NCI-H2081 (cell line): ENCODE data around the gene IL10RB.
A peak's percentile ranks its signal among the peaks of the same experiment; 100 is the strongest.

ENCODE experiments used
- DNase-seq, 2 experiments: peaks; one replicate each; lab custom pipeline; 2025; lab: John Stamatoyannopoulos, UW

Gene IL10RB

DNA sequence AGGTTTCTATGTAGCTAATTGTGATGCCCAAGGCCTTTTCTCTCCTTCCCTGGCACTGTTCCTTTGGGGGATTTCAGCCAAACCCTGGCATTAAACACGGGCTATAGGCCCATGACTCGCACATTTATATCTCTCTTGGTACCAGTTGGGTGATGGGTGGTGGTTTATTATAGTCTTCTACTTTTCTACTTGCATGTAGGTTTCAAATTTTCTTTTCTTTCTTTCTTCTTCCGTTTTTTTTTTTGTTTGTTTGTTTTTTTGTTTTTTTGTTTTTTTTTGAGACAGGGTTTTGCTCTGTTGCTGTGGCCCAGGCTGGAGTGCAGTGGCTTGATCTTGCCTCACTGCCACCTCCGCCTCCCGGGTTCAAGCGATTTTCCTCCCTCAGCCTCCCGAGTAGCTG, 1.1 kb downstream of the IL10RB start:
- no peak for DNase-seq

DNA sequence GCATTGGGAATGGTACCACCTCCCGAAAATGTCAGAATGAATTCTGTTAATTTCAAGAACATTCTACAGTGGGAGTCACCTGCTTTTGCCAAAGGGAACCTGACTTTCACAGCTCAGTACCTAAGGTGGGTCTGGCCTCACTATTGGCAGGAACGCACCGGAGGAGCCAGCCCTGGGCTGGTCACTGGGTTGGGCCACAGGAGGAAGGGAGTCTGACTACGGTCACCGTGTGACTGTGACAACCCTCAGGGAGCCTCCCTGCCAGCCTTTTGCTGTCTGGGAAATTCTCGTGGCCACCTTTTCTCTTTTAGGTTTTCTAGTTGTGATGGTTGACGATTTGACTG, 2.2 kb downstream of the IL10RB start:
- DNase-seq, result no peak

GRCh38 chr21:33268737-33269441, 2.7 kb downstream of the IL10RB start:
- DNase-seq, result peak; percentile 69 to 89

GRCh38 chr21:33270986-33271385, 4.8 kb downstream of the IL10RB start:
- DNase-seq, result no peak

DNA sequence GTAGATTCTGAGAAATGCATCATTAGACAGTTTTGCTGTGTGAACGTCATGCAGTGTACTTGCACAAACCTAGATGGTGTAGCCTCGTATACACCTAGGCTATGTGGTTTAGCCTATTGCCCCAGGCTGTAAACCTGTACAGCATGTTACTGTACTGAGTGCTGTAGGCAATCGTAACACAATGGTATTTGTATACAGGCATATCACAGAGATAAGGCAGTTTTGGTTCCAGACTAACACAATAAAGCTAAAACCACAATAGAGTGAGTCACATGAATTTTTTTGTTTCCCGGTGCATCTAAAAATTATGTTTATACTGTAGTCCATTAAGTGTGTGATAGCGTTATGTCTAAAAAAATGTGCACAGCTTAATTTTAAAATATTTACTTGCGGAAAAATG, 6.9 kb downstream of the IL10RB start:
- no peak for DNase-seq

- no peak for DNase-seq
Measured at GRCh38 chr21:33278721-33279120, 12.6 kb downstream of the IL10RB start.

DNA sequence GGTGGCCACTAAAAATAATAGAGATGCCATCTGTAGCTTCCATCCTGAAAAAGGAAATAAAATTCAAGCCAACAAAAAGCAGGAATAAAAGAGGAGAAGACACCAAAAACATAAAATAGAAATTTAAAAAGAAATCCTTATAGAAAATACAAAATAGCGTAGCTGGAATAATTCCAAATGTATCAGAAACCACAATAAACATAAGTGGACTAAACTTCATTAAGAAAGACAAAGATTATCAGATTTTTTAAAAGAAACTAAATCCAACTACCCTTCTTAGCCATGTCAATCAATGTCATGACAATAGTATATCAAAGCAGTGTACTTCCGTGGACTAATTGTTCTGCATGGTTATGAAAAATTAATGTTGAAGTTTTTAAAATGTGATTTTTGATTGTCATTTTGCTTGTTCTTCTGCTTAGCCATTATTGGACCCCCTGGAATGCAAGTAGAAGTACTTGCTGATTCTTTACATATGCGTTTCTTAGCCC, 13.2 kb downstream of the IL10RB start:
- no peak for DNase-seq

DNA sequence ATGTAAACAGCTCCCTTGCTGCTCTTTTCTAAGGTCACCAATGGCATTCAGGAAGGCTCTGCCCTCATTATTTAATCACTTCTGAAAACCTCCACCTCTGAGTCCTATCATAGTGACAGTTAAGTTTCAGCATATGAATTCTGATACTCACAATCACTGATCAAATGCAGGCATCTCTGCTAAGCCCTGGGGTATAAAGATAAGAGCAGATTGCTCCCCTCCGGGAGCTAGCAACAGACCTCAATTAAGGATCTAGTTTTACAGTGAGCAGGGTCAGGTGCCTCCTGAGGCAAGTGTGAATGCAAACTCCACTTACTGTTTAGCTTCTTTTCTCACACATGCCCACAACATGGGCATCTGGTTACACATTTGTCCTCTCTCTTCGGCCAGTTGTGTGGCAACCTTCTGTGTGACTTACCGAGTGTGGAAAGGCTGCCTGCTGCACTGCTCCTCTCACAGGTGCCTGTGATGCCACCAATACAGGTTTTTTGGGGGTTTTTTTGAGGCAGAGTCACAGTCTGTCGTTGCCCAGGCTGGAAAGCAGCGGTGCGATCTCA, 15.0 kb downstream of the IL10RB start:
- no peak for DNase-seq

- DNase-seq, result no peak
Measured at GRCh38 chr21:33283203-33283602, 17.0 kb downstream of the IL10RB start.

DNA sequence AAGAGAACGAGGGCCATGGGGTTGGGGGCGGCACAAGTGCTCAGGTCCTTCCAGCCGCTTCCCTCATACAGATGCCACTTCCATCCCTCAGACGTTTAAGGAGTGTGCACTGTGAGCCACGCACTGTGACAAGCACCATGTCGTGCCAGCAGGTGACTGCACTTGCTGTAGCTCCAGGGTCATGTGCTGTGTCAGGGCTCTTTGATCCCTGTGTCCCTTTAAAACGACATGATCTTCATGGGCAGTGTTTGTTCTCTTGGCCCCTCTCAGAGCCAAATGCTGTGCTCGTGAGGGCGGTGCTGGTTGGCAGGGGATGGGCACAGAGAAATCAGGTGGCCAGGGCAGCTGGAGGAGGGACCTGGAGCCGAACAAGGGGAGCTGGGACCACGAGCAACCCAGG, 19.9 kb downstream of the IL10RB start:
- no peak for DNase-seq

GRCh38 chr21:33286600-33287456, 20.7 kb downstream of the IL10RB start:
- DNase-seq, result peak in 1 of 2 experiments; percentile 15

GRCh38 chr21:33289199-33289819, 23.1 kb downstream of the IL10RB start:
- no peak for DNase-seq

DNA sequence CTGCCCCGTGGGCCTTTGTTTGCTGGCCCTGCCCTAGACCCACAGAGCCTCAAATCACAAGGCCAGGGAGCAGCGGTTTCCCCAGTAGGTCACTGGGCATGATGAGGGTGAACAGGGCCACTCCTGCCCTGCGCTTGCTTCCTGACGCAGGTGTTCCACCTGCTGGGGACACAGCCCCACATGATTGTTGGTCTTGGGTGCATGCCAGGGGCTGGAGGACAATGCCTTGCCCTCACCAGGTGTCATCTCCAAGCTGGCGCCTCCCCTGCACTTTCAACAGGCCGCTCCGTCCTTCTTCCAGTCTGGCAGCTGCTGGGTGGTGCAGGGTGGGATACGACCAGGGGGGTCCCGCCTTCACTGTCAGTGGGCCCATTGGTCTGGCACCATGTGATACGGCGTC, 24.3 kb downstream of the IL10RB start:
- peak; percentile 56 to 68 for DNase-seq

DNA sequence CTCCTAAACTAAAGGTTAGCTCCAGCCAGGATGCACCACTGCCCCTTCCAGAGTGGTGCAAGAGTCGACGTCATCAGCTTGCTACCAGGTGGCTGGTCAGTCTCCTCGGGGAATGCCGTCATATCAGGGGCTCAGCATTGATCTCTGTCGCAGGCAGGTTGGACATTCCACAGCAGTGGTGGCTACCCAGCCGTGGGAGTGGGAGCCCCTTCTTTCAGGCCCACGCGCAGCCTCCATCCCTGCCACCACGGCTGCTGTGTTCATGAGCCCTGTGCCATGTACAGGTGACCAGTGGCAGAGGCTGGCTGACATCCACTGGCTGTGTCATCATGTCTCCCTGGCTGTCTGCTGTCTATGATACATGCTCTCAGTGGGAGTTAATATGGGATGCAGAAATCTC, 25.5 kb downstream of the IL10RB start:
- DNase-seq, result no peak

GRCh38 chr21:33292724-33293123, 26.6 kb downstream of the IL10RB start:
- DNase-seq, result no peak

- DNase-seq, result no peak
Measured at GRCh38 chr21:33293136-33293535, 27.0 kb downstream of the IL10RB start.

DNA sequence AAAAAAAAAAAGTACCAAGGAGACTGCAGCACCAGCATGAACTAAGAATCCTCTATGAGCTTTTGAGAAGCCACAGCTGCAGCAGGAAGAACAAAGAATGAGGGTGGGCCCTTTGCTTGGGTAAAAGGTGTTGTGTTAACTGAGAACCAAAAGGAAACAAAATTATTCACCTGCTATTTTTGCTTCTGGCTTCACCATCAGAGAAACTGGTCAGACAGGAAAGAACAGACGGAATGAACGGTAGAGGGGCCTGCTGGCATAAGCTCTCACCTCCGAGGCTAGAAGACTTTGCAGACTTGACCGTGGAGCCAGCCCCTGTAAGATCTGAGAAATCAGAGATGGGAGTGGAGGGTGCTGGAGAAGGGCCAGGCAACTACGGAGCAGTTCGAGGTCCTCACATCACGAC, 27.6 kb downstream of the IL10RB start:
- DNase-seq, result no peak

DNA sequence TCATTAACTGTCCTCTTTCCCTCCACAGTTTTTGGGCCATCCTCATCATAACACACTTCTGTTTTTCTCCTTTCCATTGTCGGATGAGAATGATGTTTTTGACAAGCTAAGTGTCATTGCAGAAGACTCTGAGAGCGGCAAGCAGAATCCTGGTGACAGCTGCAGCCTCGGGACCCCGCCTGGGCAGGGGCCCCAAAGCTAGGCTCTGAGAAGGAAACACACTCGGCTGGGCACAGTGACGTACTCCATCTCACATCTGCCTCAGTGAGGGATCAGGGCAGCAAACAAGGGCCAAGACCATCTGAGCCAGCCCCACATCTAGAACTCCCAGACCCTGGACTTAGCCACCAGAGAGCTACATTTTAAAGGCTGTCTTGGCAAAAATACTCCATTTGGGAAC, 30.0 kb downstream of the IL10RB start:
- no peak for DNase-seq

GRCh38 chr21:33299181-33299752, 33.1 kb downstream of the IL10RB start:
- no peak for DNase-seq

- DNase-seq, result peak in 1 of 2 experiments; percentile 45
Measured at GRCh38 chr21:33300701-33301631, 34.8 kb downstream of the IL10RB start.

DNA sequence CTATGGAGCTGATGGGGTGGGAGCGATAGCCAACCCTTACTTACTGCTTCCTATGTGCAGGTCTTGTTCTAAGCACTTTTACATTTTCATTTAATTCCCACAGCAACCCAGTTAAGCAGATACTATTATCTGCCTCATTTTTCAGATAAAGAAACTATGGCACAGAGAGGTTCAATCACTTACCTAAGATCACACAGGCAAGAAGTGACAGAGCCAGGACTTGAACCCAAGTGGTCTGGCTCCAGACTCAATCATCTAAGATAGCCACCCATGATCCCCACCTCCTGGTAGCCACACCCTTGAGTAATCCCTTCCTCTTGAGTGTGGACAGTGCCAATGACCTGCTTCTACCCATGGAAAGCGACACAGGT, 35.5 kb downstream of the IL10RB start:
- DNase-seq, result no peak
